OCI-LY1 (cell line): Measurements from ENCODE around the gene PTAR1.

ENCODE experiments used
- H2AFZ ChIP-seq: fragments of 200-600 bp; sonication (generic), shearing (Covaris generic); 2 replicates; pipeline ENCODE4 v1.6.0; 2014; ENCODE audit warnings: antibody characterized with exemption, mild to moderate bottlenecking, low read length
- H3F3A ChIP-seq: fragments of 200-600 bp; sonication (generic), shearing (Covaris generic); 2 replicates; pipeline ENCODE4 v1.6.0; 2014; ENCODE audit warnings: mild to moderate bottlenecking, antibody characterized with exemption, low read length, moderate library complexity; ENCODE audit not compliant: insufficient read depth
- H3K27ac ChIP-seq: fragments of 200-600 bp; sonication (generic); 2 replicates; pipeline ENCODE4 v1.5.1; 2014; ENCODE audit warnings: low read length, mixed run types, mild to moderate bottlenecking, low read depth; ENCODE audit not compliant: poor library complexity, severe bottlenecking
- H3K27me3 ChIP-seq: fragments of 200-600 bp; sonication (generic); 2 replicates; pipeline ENCODE4 v1.6.0; 2014; ENCODE audit warnings: antibody characterized with exemption, mild to moderate bottlenecking, low read length, moderate library complexity; ENCODE audit not compliant: insufficient read depth
- H3K36me3 ChIP-seq: fragments of 200-600 bp; sonication (generic); 2 replicates; pipeline ENCODE4 v1.6.1; 2014; ENCODE audit warnings: mild to moderate bottlenecking, antibody characterized with exemption, low read length, moderate library complexity, mixed read lengths; ENCODE audit not compliant: insufficient read depth
- H3K4me1 ChIP-seq: fragments of 200-600 bp; sonication (generic); 2 replicates; pipeline ENCODE4 v1.5.1; 2014; ENCODE audit warnings: mild to moderate bottlenecking, low read length, moderate library complexity; ENCODE audit not compliant: insufficient read depth, severe bottlenecking
- H3K4me2 ChIP-seq: fragments of 200-600 bp; sonication (generic), shearing (Covaris generic); 2 replicates; pipeline ENCODE4 v1.6.1; 2014; ENCODE audit warnings: low read length
- H3K4me3 ChIP-seq: fragments of 200-600 bp; sonication (generic); 2 replicates; pipeline ENCODE4 v1.5.1; 2014; ENCODE audit warnings: low read length, low read depth, mild to moderate bottlenecking, mixed read lengths; ENCODE audit not compliant: poor library complexity, severe bottlenecking
- H3K79me2 ChIP-seq: fragments of 200-600 bp; shearing (Covaris generic); 2 replicates; pipeline ENCODE4 v1.6.1; 2016; ENCODE audit warnings: mixed run types, low read length, mixed read lengths; ENCODE audit not compliant: insufficient read depth
- H3K9ac ChIP-seq: fragments of 200-600 bp; sonication (generic), shearing (Covaris generic); 2 replicates; pipeline ENCODE4 v1.6.1; 2014; ENCODE audit warnings: mild to moderate bottlenecking, low read length, mixed read lengths
- H3K9me2 ChIP-seq: fragments of 200-600 bp; sonication (generic), shearing (Covaris generic); 2 replicates; pipeline ENCODE4 v1.6.1; 2014; ENCODE audit warnings: low read depth, mild to moderate bottlenecking, low read length, mixed read lengths
- H3K9me3 ChIP-seq: fragments of 200-600 bp; shearing (Covaris generic); 2 replicates; pipeline ENCODE4 v1.6.1; 2014; ENCODE audit warnings: low read length, mixed read lengths
- H4K20me1 ChIP-seq: fragments of 200-600 bp; sonication (generic), shearing (Covaris generic); 2 replicates; pipeline ENCODE4 v1.6.0; 2016; ENCODE audit warnings: mild to moderate bottlenecking, low read length; ENCODE audit not compliant: insufficient read depth
- EZH2 ChIP-seq: fragments of 200-600 bp; sonication (generic), shearing (Covaris generic); IDR thresholded peaks from 2 replicates; pipeline ENCODE4 v1.8.0; 2017; ENCODE audit warnings: borderline replicate concordance, mixed run types, mild to moderate bottlenecking, antibody characterized with exemption, low read length, moderate library complexity, mixed read lengths
- TF ChIP-seq, protein P1 (sequence below): fragments of 200-600 bp; sonication (generic), shearing (Covaris generic); IDR thresholded peaks from 2 replicates; pipeline ENCODE4 v1.5.1; 2017; ENCODE audit warnings: mild to moderate bottlenecking, antibody characterized with exemption, low read length, moderate library complexity, mixed read lengths

Gene PTAR1

DNA sequence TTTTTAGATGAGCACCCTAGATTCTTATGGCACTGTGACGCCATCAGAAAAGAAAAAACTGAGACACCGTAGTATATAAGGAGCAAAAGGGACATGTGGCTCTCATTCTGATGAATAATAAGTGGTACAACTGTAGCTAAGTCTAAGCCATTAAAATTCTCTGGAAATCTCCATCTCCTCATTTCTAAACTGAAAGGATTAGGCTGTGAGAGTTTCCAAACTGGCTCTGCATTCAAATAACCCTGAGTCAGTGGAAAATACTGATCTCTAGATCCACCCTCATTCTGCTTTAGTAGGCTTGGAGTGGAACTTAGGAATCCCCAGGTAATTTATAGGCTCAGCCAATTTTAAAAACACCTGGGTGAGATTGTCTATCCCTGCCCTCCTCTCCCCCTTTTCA is 28.5 kb downstream of the PTAR1 start:
- Histone ChIP-seq H3K79me2 (no peaks in the 10 kb centered on the region), H4K20me1 (no peaks in the 10 kb centered on the region; the same call in 1 of the 2 replicates), H3K9me2 (no peaks in the 10 kb centered on the region), H3K4me3 (no peak overlapping the region), H3K9me3 (no peaks in the 10 kb centered on the region), H3K4me2 (no peak overlapping the region), H3K27ac (no peak overlapping the region), H3K27me3 (no peaks in the 10 kb centered on the region), H3K36me3 (peaks cover 63% of the 10 kb centered on the region), H2AFZ (no peak overlapping the region), H3K4me1 (no peaks in the 10 kb centered on the region), H3F3A (no peaks in the 10 kb centered on the region), H3K9ac (no peak overlapping the region)
- TF ChIP-seq EZH2, result no peak

DNA sequence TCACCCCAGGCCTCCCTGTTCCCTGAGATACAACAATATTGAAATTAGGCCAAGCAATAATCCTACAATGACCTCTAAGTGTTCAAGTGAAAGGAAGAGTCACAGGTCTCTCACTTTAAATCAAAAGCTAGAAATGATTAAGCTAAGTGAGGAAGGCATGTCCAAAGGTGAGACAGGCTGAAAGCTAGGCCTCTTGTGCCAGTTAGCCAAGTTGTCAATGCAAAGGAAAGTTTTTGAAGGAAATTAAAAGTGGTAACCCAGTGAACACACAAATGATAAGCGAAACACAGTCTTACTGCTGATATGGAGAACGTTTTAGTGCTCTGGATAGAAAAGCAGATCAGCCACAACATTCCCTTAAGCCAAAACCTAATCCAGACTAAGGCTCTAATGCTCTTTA is 39.8 kb downstream of the PTAR1 start:
- no peaks in the 10 kb centered on the region for H3F3A ChIP-seq
- H3K79me2 ChIP-seq, result no peaks in the 10 kb centered on the region
- no peaks in the 10 kb centered on the region for H3K27me3 ChIP-seq
- H3K36me3 ChIP-seq, result peaks cover 60% of the 10 kb centered on the region
- TF ChIP-seq EZH2, result no peak
- TF ChIP-seq, protein P1, sequence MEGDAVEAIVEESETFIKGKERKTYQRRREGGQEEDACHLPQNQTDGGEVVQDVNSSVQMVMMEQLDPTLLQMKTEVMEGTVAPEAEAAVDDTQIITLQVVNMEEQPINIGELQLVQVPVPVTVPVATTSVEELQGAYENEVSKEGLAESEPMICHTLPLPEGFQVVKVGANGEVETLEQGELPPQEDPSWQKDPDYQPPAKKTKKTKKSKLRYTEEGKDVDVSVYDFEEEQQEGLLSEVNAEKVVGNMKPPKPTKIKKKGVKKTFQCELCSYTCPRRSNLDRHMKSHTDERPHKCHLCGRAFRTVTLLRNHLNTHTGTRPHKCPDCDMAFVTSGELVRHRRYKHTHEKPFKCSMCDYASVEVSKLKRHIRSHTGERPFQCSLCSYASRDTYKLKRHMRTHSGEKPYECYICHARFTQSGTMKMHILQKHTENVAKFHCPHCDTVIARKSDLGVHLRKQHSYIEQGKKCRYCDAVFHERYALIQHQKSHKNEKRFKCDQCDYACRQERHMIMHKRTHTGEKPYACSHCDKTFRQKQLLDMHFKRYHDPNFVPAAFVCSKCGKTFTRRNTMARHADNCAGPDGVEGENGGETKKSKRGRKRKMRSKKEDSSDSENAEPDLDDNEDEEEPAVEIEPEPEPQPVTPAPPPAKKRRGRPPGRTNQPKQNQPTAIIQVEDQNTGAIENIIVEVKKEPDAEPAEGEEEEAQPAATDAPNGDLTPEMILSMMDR, result no peak
- no peaks in the 10 kb centered on the region for H3K9me3 ChIP-seq
- H3K9me2 ChIP-seq, result no peaks in the 10 kb centered on the region
- no peak overlapping the region for H3K4me2 ChIP-seq
- H3K9ac ChIP-seq, result no peak overlapping the region
- H3K4me1 ChIP-seq, result no peaks in the 10 kb centered on the region
- no peak overlapping the region for H3K4me3 ChIP-seq
- H3K27ac ChIP-seq, result no peak overlapping the region
- no peaks in the 10 kb centered on the region for H4K20me1 ChIP-seq
- no peak overlapping the region for H2AFZ ChIP-seq

DNA sequence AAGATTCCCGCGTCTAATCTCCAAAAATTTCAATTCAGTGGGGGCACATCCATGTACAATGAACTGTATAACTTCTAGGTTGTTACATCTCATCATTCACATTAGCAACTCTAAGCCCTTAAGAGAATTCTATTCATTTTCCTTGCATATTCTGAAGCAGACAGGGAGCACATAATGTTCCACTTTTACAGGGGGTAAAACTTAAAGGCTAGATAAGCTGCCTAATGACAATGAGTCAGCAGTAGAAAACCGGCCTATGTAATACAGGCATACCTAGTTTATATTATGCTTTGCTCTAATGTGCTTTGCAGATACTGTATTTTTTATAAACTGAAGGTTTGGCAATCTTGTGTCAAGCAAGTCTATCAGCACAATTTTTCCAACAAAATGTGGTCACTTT is 40.4 kb downstream of the PTAR1 start:
- no peaks in the 10 kb centered on the region for H4K20me1 ChIP-seq
- H3K9me3 ChIP-seq, result no peaks in the 10 kb centered on the region
- no peaks in the 10 kb centered on the region for H3K9me2 ChIP-seq
- TF ChIP-seq, protein P1, result no peak
- TF ChIP-seq EZH2, result no peak
- no peaks in the 10 kb centered on the region for H3K27me3 ChIP-seq
- H3K9ac ChIP-seq, result no peak overlapping the region
- no peak overlapping the region for H3K4me3 ChIP-seq
- no peak overlapping the region for H3K27ac ChIP-seq
- no peaks in the 10 kb centered on the region for H3K79me2 ChIP-seq
- H3K4me1 ChIP-seq, result no peaks in the 10 kb centered on the region
- H3F3A ChIP-seq, result no peaks in the 10 kb centered on the region
- no peak overlapping the region for H3K4me2 ChIP-seq
- H3K36me3 ChIP-seq, result peaks cover 60% of the 10 kb centered on the region
- H2AFZ ChIP-seq, result no peak overlapping the region

DNA sequence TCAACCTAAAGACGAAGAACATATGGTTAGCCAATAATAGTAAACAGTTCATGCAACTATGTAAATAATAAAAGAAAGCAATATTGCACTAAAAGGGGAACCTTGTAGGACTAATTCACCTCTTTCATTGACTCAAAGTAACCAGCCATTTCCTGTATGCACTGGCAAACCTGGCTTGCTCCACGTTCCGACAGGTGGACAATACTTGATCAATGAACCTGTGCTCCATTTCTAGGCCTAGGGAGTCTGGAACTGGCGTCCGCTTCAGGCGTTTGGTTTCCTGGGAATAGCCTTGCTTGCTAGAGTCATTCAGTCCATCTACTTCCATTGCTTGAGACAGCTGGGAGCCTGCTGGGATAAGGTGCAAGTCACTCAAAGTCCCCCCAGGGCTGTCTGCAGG is 41.6 kb downstream of the PTAR1 start:
- no peaks in the 10 kb centered on the region for H3K9me2 ChIP-seq
- no peak overlapping the region for H3K27ac ChIP-seq
- no peak overlapping the region for H3K4me2 ChIP-seq
- H3K79me2 ChIP-seq, result no peaks in the 10 kb centered on the region
- H4K20me1 ChIP-seq, result no peaks in the 10 kb centered on the region
- no peaks in the 10 kb centered on the region for H3K9me3 ChIP-seq
- TF ChIP-seq EZH2, result no peak
- TF ChIP-seq, protein P1, result no peak
- peaks cover 59% of the 10 kb centered on the region for H3K36me3 ChIP-seq
- H3K4me1 ChIP-seq, result no peaks in the 10 kb centered on the region
- no peak overlapping the region for H2AFZ ChIP-seq
- H3F3A ChIP-seq, result no peaks in the 10 kb centered on the region
- no peaks in the 10 kb centered on the region for H3K27me3 ChIP-seq
- H3K9ac ChIP-seq, result no peak overlapping the region
- no peak overlapping the region for H3K4me3 ChIP-seq
